ENCODE data around the gene CHRNA3. TPM values are rescaled to one million over a fixed set of nuclear protein-coding genes. Genes with fewer than 3 reads are reported as not detected.

CHRNA3 gene
- total RNA-seq, 1 donor from 2014 or later, result 3.7 TPM

DNA sequence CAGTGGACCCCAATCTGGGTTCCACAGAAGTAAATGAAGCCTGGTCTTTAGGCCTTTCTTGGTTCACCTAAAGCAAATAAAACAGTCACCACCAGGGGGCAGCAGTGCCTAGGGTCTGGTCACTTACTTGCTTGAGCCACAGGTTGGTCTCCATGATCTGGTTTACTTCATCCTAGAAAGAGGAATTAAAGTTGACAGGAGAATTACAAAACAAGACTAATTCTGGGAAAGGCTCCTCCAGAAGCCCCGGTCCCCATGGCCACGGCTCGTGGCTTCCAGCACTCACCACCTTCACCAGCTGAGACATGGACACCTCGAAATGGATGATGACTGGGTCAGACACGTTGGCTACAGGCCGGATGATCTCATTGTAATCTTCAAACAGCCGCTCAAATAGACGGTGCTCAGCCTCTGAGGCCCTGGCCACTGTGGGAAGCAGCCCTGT lies 2.3 kb downstream of the CHRNA3 start:
- Histone ChIP-seq H3K27ac (no peak overlapping the region), H3K36me3 (no peaks in the 10 kb centered on the region)

DNA sequence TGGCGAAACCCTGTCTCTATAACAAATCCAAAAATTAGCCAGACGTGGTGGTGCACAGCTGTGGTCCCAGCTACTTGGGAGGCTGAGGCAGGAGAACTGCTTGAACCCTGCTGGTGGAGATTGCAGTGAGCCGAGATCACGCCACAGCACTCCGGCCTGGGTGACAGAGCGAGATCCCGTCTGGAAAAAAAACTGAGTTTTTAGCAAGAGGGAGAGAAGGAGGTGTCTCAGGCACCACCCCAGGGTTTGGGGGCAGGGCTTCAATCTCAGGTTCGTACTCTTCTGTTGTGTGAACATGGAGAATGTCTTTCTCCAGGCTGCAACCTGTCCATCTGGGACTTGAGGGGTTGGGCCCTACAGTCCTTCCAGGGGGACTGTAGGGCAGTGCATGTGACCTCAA lies 2.7 kb downstream of the CHRNA3 start:
- Histone ChIP-seq H3K4me1 (peaks cover 20% of the 10 kb centered on the region), H3K27me3 (peaks cover 13% of the 10 kb centered on the region), H3K4me3 (no peak overlapping the region), H3K36me3 (no peaks in the 10 kb centered on the region), H3K9me3 (no peaks in the 10 kb centered on the region), H3K27ac (no peak overlapping the region)
- intact Hi-C loops (cut with DNase I), result loop anchor here (5.0 kb wide), 1 partner anchor 99 kb away; no protein-coding TSS in a partner anchor
- TF ChIP-seq, protein P1, sequence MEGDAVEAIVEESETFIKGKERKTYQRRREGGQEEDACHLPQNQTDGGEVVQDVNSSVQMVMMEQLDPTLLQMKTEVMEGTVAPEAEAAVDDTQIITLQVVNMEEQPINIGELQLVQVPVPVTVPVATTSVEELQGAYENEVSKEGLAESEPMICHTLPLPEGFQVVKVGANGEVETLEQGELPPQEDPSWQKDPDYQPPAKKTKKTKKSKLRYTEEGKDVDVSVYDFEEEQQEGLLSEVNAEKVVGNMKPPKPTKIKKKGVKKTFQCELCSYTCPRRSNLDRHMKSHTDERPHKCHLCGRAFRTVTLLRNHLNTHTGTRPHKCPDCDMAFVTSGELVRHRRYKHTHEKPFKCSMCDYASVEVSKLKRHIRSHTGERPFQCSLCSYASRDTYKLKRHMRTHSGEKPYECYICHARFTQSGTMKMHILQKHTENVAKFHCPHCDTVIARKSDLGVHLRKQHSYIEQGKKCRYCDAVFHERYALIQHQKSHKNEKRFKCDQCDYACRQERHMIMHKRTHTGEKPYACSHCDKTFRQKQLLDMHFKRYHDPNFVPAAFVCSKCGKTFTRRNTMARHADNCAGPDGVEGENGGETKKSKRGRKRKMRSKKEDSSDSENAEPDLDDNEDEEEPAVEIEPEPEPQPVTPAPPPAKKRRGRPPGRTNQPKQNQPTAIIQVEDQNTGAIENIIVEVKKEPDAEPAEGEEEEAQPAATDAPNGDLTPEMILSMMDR (IDR thresholded peaks at IDR 0.05), result no peak
- no peak for TF ChIP-seq POLR2A (IDR thresholded peaks at IDR 0.05)
- no peak for TF ChIP-seq POLR2AphosphoS5 (IDR thresholded peaks at IDR 0.05; ENCODE audit: insufficient read depth in 1 of 2, low read depth in 1 of 2)
- no peak for DNase-seq (ENCODE audit: extremely low spot score in 2 of 2)

More for the DNA sequence above, 2.3 kb downstream of the CHRNA3 start:
- TF ChIP-seq POLR2AphosphoS5 (IDR thresholded peaks at IDR 0.05; ENCODE audit: insufficient read depth in 1 of 2, low read depth in 1 of 2) (peak in 1 of 2 donors; percentile 40), POLR2A (IDR thresholded peaks at IDR 0.05) (no peak)
- TF ChIP-seq, protein P1 (IDR thresholded peaks at IDR 0.05), result peak; percentile 81 to 89 (median 86)
- no peak for DNase-seq (ENCODE audit: extremely low spot score in 2 of 2)
- Histone ChIP-seq H3K27me3 (peaks cover 13% of the 10 kb centered on the region), H3K4me3 (no peak overlapping the region), H3K9me3 (no peaks in the 10 kb centered on the region), H3K4me1 (peaks cover 20% of the 10 kb centered on the region)
- intact Hi-C loops (cut with DNase I), result loop anchor here (5.0 kb wide), 1 partner anchor 99 kb away; no protein-coding TSS in a partner anchor

DNA sequence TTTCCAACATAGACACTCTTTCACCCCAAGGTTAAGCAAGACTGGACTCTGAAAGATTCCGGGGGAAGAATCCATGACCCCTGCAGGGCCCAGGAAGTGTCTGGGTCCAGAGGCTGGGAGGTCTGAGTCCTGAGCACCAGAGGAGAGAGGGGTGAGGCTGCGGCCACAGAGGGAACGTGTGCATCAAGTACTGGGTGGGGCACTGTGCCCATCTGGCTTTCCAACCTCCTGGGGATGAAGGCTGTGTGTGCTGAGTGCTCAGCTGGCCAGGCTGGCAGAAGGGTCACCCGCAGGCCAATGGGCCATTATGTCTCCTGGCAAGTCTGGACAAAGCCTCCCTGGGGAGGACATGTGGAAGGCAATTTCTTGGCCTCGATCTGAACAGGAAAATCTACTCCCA lies 3.3 kb downstream of the CHRNA3 start:
- TF ChIP-seq POLR2AphosphoS5 (IDR thresholded peaks at IDR 0.05; ENCODE audit: insufficient read depth in 1 of 2, low read depth in 1 of 2), result no peak
- TF ChIP-seq, protein P1 (IDR thresholded peaks at IDR 0.05), result no peak
- TF ChIP-seq POLR2A (IDR thresholded peaks at IDR 0.05), result no peak
- peaks cover 20% of the 10 kb centered on the region for H3K4me1 ChIP-seq
- H3K27ac ChIP-seq, result no peak overlapping the region
- no peak for DNase-seq (ENCODE audit: extremely low spot score in 2 of 2)
- intact Hi-C loops (cut with DNase I), result loop anchor here (5.0 kb wide), 1 partner anchor 100 kb away; no protein-coding TSS in a partner anchor
- H3K36me3 ChIP-seq, result no peaks in the 10 kb centered on the region
- peaks cover 13% of the 10 kb centered on the region for H3K27me3 ChIP-seq
- no peak overlapping the region for H3K4me3 ChIP-seq
- H3K9me3 ChIP-seq, result no peaks in the 10 kb centered on the region

DNA sequence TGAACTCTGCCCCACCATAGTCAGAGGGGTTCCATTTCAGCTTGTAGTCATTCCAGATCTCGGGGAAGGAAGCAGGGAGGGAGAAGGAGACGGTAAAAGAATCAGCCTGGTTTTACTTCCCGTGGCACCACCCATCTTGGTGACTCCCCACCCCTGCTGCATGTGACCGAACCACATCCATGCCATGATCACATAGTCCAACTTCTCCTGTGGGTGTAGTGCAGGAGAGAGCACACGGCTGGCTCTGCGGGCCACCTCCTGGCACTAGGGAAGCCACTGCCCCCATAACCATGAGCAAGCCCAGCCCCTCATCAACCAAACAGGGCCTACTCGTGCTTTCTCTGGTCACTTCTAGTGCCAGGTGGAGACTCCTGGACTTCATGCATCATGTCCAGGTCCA lies 3.7 kb downstream of the CHRNA3 start:
- intact Hi-C loops (cut with DNase I), result loop anchor here (5.0 kb wide), 1 partner anchor 100 kb away; no protein-coding TSS in a partner anchor
- no peak for DNase-seq (ENCODE audit: extremely low spot score in 2 of 2)
- H3K4me1 ChIP-seq, result peaks cover 20% of the 10 kb centered on the region

DNA sequence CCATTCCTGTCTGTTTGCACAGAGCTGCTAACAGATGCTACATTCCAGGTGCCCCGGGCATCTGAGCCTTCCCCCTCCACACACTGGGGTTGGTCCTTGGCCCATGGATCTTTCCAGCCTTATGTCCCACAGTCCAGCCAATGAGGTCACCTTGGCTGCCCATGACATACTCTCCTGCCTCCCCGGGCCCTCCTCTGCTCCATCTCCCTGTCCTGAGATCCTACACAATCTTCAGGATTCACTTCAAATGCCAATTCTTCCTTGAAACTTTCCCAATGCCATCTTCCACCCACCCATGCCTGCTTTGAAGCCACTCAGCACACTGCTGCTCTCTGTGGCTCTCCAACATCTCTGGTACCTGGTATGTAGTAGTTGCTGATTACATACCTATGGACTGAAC lies 4.3 kb downstream of the CHRNA3 start:
- H3K27me3 ChIP-seq, result peaks cover 13% of the 10 kb centered on the region
- TF ChIP-seq POLR2A (IDR thresholded peaks at IDR 0.05) (no peak), POLR2AphosphoS5 (IDR thresholded peaks at IDR 0.05; ENCODE audit: insufficient read depth in 1 of 2, low read depth in 1 of 2) (no peak)
- TF ChIP-seq, protein P1 (IDR thresholded peaks at IDR 0.05), result no peak
- H3K9me3 ChIP-seq, result no peaks in the 10 kb centered on the region
- no peak overlapping the region for H3K27ac ChIP-seq
- peaks cover 20% of the 10 kb centered on the region for H3K4me1 ChIP-seq
- no peak overlapping the region for H3K4me3 ChIP-seq
- DNase-seq (ENCODE audit: extremely low spot score in 2 of 2), result no peak
- intact Hi-C loops (cut with DNase I), result loop anchor here (5.0 kb wide), 1 partner anchor 101 kb away; no protein-coding TSS in a partner anchor
- no peaks in the 10 kb centered on the region for H3K36me3 ChIP-seq

More for the DNA sequence above, 3.7 kb downstream of the CHRNA3 start:
- Histone ChIP-seq H3K36me3 (no peaks in the 10 kb centered on the region), H3K4me3 (no peak overlapping the region), H3K9me3 (no peaks in the 10 kb centered on the region), H3K27me3 (peaks cover 13% of the 10 kb centered on the region), H3K27ac (no peak overlapping the region)
- TF ChIP-seq, protein P1 (IDR thresholded peaks at IDR 0.05), result no peak
- TF ChIP-seq POLR2AphosphoS5 (IDR thresholded peaks at IDR 0.05; ENCODE audit: insufficient read depth in 1 of 2, low read depth in 1 of 2), result no peak
- TF ChIP-seq POLR2A (IDR thresholded peaks at IDR 0.05), result no peak

Measured in vagina (tissue), 2 donors.